Measurements from ENCODE around the gene ARMC6. TPM values are rescaled to one million over a fixed set of nuclear protein-coding genes. Genes with fewer than 3 reads are reported as not detected.

The ARMC6 gene
- total and polyA plus RNA-seq, 4 donors, result 23.9 to 38.3 (median 29.9) TPM

DNA sequence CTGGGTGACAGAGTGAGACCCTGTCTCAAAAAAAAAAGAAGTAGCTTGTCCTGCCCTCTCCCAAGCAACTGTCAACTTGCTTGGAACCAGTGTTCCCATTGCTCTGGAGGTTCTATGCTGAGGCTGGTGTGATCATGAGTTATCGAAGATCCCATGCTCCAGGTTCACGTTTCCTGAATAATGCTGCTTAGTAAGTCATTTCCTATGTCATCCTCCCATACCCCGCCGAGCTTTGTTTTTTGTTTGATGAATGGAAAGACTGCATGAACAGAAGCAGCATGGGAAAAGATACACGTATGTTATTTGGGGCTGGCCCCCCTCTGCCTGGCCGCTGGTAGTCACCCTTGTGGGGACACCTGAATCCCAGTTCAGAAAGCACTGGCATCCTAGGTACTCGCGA, 41.7 kb downstream of the ARMC6 start (continued):
- no peak for TF ChIP-seq NR2F2 (IDR thresholded peaks at IDR 0.05)
- TF ChIP-seq HNF4G (IDR thresholded peaks at IDR 0.05), result no peak
- TF ChIP-seq, protein P1, sequence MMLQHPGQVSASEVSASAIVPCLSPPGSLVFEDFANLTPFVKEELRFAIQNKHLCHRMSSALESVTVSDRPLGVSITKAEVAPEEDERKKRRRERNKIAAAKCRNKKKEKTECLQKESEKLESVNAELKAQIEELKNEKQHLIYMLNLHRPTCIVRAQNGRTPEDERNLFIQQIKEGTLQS (IDR thresholded peaks at IDR 0.05), result no peak
- TF ChIP-seq, protein P2, sequence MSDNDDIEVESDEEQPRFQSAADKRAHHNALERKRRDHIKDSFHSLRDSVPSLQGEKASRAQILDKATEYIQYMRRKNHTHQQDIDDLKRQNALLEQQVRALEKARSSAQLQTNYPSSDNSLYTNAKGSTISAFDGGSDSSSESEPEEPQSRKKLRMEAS (IDR thresholded peaks at IDR 0.05), result no peak
- no peak for TF ChIP-seq YY1 (IDR thresholded peaks at IDR 0.05)
- TF ChIP-seq HNF4A (conservative IDR thresholded peaks at IDR 0.05), result no peak
- no peak for TF ChIP-seq RXRA (IDR thresholded peaks at IDR 0.05)
- no peak for TF ChIP-seq JUND (IDR thresholded peaks at IDR 0.05)
- no peak for TF ChIP-seq RAD21 (IDR thresholded peaks at IDR 0.05)

DNA sequence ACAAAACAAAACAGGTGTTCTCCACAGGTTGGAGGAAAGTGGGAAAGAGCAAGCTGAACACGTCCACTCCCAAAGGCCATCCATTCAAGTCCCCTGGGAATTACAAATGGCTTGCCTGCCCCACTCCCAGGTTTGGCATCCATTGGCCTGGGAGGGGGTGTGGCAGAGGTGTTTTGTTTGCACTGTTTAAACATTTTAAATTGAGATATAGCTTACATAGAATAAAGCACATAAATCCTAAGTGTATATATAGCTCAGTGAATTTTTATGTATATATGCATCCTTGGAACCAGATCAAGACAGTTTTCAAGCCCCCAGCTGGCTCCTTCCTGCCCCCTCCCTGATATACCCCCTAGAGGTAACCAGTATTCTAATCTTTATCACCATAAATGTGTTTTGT, 43.1 kb downstream of the ARMC6 start:
- DNase-seq (ENCODE audit: low spot score), result no peak
- Histone ChIP-seq H3K9ac (ENCODE audit: low read depth in 1 of 2, low read length in 2 of 2) (no peak overlapping the region), H3K9me3 (ENCODE audit: control insufficient read depth in 4 of 4, low read length in 3 of 4) (no peaks in the 10 kb centered on the region), H3K27me3 (ENCODE audit: control insufficient read depth in 4 of 4, insufficient read depth in 4 of 4, low read length in 3 of 4) (no peaks in the 10 kb centered on the region), H3K36me3 (ENCODE audit: control insufficient read depth in 4 of 4, insufficient read depth in 3 of 4, low read depth in 1 of 4, low read length in 3 of 4) (peaks cover 0 to 1% (median 0%) of the 10 kb centered on the region in 4 donors), H3K27ac (ENCODE audit: low read depth in 1 of 2, low read length in 2 of 2) (peak overlapping the region; percentile 51 to 71), H3K4me1 (ENCODE audit: control insufficient read depth in 4 of 4, insufficient read depth in 4 of 4, low read length in 3 of 4) (peaks cover 5 to 51% (median 27%) of the 10 kb centered on the region in 4 donors), H3K4me3 (ENCODE audit: low read depth in 1 of 3, low read length in 3 of 3) (no peak overlapping the region)
- TF ChIP-seq, protein P3, sequence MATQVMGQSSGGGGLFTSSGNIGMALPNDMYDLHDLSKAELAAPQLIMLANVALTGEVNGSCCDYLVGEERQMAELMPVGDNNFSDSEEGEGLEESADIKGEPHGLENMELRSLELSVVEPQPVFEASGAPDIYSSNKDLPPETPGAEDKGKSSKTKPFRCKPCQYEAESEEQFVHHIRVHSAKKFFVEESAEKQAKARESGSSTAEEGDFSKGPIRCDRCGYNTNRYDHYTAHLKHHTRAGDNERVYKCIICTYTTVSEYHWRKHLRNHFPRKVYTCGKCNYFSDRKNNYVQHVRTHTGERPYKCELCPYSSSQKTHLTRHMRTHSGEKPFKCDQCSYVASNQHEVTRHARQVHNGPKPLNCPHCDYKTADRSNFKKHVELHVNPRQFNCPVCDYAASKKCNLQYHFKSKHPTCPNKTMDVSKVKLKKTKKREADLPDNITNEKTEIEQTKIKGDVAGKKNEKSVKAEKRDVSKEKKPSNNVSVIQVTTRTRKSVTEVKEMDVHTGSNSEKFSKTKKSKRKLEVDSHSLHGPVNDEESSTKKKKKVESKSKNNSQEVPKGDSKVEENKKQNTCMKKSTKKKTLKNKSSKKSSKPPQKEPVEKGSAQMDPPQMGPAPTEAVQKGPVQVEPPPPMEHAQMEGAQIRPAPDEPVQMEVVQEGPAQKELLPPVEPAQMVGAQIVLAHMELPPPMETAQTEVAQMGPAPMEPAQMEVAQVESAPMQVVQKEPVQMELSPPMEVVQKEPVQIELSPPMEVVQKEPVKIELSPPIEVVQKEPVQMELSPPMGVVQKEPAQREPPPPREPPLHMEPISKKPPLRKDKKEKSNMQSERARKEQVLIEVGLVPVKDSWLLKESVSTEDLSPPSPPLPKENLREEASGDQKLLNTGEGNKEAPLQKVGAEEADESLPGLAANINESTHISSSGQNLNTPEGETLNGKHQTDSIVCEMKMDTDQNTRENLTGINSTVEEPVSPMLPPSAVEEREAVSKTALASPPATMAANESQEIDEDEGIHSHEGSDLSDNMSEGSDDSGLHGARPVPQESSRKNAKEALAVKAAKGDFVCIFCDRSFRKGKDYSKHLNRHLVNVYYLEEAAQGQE (IDR thresholded peaks at IDR 0.05), result no peak
- TF ChIP-seq, protein P2 (IDR thresholded peaks at IDR 0.05), result no peak
- TF ChIP-seq GABPA (IDR thresholded peaks at IDR 0.05 in 1 of 2, conservative IDR thresholded peaks at IDR 0.05 in 1 of 2) (no peak), SP1 (IDR thresholded peaks at IDR 0.05) (no peak), RXRA (IDR thresholded peaks at IDR 0.05) (no peak), JUND (IDR thresholded peaks at IDR 0.05) (no peak), EGR1 (IDR thresholded peaks at IDR 0.05; ENCODE audit: low read depth in 2 of 2) (no peak), FOXA1 (IDR thresholded peaks at IDR 0.05) (no peak), HNF4G (IDR thresholded peaks at IDR 0.05) (no peak), HNF4A (conservative IDR thresholded peaks at IDR 0.05) (no peak), YY1 (IDR thresholded peaks at IDR 0.05) (no peak), RAD21 (IDR thresholded peaks at IDR 0.05) (no peak), FOXA2 (IDR thresholded peaks at IDR 0.05) (no peak), NR2F2 (IDR thresholded peaks at IDR 0.05) (no peak), TAF1 (conservative IDR thresholded peaks at IDR 0.05) (no peak)
- TF ChIP-seq, protein P4, sequence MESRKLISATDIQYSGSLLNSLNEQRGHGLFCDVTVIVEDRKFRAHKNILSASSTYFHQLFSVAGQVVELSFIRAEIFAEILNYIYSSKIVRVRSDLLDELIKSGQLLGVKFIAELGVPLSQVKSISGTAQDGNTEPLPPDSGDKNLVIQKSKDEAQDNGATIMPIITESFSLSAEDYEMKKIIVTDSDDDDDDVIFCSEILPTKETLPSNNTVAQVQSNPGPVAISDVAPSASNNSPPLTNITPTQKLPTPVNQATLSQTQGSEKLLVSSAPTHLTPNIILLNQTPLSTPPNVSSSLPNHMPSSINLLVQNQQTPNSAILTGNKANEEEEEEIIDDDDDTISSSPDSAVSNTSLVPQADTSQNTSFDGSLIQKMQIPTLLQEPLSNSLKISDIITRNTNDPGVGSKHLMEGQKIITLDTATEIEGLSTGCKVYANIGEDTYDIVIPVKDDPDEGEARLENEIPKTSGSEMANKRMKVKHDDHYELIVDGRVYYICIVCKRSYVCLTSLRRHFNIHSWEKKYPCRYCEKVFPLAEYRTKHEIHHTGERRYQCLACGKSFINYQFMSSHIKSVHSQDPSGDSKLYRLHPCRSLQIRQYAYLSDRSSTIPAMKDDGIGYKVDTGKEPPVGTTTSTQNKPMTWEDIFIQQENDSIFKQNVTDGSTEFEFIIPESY (IDR thresholded peaks at IDR 0.05), result no peak
- TF ChIP-seq, protein P1 (IDR thresholded peaks at IDR 0.05), result no peak
- TF ChIP-seq, protein P5, sequence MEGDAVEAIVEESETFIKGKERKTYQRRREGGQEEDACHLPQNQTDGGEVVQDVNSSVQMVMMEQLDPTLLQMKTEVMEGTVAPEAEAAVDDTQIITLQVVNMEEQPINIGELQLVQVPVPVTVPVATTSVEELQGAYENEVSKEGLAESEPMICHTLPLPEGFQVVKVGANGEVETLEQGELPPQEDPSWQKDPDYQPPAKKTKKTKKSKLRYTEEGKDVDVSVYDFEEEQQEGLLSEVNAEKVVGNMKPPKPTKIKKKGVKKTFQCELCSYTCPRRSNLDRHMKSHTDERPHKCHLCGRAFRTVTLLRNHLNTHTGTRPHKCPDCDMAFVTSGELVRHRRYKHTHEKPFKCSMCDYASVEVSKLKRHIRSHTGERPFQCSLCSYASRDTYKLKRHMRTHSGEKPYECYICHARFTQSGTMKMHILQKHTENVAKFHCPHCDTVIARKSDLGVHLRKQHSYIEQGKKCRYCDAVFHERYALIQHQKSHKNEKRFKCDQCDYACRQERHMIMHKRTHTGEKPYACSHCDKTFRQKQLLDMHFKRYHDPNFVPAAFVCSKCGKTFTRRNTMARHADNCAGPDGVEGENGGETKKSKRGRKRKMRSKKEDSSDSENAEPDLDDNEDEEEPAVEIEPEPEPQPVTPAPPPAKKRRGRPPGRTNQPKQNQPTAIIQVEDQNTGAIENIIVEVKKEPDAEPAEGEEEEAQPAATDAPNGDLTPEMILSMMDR (IDR thresholded peaks at IDR 0.05; ENCODE audit: low read depth, low read length, missing input control), result no peak
- WGBS, result 94% methylated on average over 1 of the region's 1 CpG
